GM21447 (cell line): ENCODE results near the gene CBFA2T2.
"Not testable (repeated sequence)": the region's sequence is repeated elsewhere in the genome, so short reads cannot be mapped to it uniquely, and the experiment has no call there.

Source experiments
- ATAC-seq: cut with Tn5 transposase; IDR thresholded peaks from one replicate; pipeline ENCODE4 v1.9.1; 2021; ENCODE audit not compliant: unreplicated experiment

CBFA2T2 gene

DNA sequence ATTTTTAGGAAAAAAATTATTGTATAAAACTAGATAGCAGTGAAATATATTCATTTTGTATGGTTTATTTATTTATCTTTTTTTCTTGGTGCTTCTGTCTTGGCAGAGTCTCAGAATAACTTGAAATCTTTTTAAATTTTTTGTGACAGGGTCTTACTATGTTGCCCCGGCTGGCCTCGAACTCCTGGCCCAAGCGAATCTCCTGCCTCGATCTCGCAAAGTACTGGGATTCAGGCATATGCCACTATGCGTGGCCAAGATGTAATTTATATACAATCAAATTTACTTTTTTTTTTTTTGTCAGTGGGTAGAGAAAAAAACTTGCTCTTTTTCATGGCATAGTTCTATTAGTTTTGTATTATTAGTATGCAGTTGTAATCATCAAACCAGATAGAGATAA, 13.7 kb downstream of the CBFA2T2 start:
- no peak for ATAC-seq

GRCh38 chr20:33506576-33506975, 16.7 kb downstream of the CBFA2T2 start:
- ATAC-seq: no peak

GRCh38 chr20:33507461-33507860, 17.6 kb downstream of the CBFA2T2 start:
- no peak for ATAC-seq

GRCh38 chr20:33508015-33508414, 18.1 kb downstream of the CBFA2T2 start:
- ATAC-seq: not testable (repeated sequence)

- not testable (repeated sequence) for ATAC-seq
Measured at GRCh38 chr20:33509057-33509456, 19.2 kb downstream of the CBFA2T2 start.

DNA sequence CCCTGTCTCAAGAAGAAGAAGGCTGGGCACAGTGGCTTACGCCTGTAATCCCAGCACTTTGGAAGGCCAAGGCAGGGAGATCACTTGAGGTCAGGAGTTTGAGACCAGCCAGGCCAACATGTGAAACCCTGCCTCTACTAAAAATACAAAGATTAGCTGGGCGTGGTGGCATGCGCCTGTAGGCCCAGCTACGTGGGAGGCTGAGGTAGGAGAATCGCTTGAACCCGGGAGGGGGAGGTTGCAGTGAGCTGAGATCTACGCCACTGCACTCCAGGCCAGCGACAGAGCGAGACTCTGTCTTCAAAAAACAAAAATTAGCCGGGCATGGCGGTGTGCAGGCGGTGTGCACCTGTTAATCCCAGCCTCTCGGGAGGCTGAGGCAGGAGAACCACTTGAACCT, 22.0 kb downstream of the CBFA2T2 start:
- not testable (repeated sequence) for ATAC-seq

GRCh38 chr20:33515569-33516216, 25.8 kb downstream of the CBFA2T2 start:
- ATAC-seq: no peak

GRCh38 chr20:33516882-33517281, 27.0 kb downstream of the CBFA2T2 start:
- ATAC-seq: no peak

DNA sequence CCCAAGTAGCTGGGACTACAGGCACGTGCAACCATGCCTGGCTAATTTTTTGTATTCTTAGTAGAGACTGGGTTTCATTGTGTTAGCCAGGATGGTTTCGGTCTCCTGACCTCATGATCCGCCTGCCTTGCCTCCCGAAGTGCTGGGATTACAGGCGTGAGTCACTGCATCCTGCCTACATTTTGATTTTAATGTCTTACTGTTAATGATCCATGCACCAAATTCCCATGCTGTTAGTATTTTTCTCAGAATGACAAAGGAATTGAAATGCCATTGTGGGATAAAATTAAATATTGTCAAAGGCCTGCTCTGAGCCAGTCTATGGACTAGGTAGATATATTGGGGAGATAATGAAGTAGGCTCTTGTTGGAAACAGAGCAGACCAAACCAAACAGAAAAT, 28.2 kb downstream of the CBFA2T2 start:
- ATAC-seq: no peak

DNA sequence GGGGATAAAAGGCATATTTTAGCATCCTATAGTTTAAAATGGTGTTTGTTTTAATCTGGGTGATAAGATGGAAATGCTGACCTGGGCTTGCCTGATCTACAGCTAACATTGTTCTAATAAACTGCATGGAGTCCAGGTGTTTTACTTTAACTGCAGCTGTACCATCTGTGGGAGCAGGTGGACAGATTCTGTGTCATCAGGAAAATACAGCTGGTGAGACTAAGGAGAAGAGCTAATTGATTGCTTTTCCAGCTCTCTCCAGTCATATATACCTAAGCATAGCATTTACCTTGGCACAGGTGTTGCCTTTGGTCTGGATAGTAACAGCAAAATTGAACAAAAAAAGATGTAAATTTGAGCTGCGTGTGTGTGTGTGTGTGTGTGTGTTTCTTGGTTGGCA, 31.6 kb downstream of the CBFA2T2 start:
- ATAC-seq: no peak

GRCh38 chr20:33522256-33522820, 32.4 kb downstream of the CBFA2T2 start:
- no peak for ATAC-seq

GRCh38 chr20:33524261-33524660, 34.4 kb downstream of the CBFA2T2 start:
- no peak for ATAC-seq

DNA sequence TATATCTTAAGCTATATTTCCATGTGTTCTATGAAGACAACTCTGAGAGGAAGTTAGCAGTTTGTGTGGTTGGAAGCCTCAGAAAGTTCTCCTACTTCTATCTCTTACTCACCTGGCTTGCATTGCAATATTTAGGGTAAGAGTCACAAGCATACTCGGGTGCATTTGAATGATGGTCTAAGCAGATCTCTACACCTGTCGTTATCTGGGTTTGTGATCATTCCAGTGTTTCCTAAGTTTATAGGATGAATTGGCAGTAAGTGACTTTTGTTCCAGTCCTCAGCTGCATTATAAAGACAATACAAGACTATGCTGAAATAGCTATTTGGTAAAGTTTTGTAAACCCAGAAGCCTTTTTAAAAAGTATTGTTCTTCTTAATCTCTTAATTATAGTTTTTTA, 36.9 kb downstream of the CBFA2T2 start:
- ATAC-seq: no peak

DNA sequence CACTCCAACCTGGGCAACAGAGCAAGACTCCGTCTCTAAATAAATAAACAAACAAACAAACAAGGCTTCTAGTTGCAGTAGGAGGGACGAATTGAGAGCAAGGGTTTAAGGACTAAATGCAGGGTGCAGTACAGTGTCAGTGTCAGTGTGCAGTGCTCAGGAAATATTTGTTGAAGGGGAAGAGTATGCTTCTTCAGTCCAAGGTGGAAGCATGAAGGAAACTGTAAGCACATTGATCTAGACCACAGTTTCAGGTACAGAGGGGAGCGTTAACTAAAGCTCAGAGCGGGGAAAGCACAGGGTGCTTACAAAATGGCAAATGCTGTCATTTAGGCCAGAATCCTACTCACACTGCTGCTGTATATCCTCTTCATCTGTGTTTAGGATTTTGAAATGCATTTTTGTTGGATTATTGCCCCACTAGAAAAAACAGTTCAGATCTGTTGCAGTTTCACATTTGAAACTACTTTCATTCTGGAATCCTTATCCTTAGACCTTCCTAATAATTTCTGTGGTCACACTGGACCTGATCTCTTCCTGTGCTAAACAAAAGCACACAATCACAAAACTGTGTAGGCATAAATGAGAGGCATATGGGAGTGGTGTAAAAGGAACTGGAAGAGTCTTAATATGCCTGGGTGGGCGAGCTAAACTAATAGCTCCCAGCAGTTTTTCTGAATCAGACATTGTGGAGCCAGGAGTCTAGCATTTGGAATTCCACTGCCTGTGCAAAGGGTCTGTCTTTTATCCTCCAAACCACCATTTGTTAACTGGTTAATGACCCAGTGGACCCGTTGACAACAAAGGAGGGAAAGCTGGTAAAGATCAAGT, 41.4 kb downstream of the CBFA2T2 start:
- no peak for ATAC-seq

- no peak for ATAC-seq
Measured at GRCh38 chr20:33531885-33532284, 42.0 kb downstream of the CBFA2T2 start.

GRCh38 chr20:33532753-33533459, 43.0 kb downstream of the CBFA2T2 start:
- no peak for ATAC-seq

GRCh38 chr20:33535717-33536116, 45.8 kb downstream of the CBFA2T2 start:
- ATAC-seq: not testable (repeated sequence)

DNA sequence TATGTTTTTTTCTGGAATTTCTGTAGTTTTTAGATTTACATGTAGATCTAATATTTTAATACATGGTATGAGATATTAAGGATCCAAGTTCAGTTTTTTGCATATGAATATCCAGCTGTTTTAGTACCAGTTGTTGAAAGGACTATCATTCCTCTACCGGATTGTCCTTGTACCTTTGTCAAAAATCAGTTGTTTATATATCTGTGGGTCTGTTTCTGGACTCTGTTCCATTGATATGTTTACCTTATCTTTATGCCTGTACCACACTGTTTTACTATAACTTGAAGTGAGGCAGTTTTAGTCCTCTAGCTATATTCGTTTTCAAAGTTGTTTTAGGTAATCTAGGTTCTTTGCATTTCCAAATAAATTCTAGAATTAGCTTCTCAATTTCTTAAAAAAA, 47.7 kb downstream of the CBFA2T2 start:
- ATAC-seq: no peak

GRCh38 chr20:33539129-33539528, 49.2 kb downstream of the CBFA2T2 start:
- ATAC-seq: no peak

- no peak for ATAC-seq
Measured at GRCh38 chr20:33540427-33540826, 50.5 kb downstream of the CBFA2T2 start.

DNA sequence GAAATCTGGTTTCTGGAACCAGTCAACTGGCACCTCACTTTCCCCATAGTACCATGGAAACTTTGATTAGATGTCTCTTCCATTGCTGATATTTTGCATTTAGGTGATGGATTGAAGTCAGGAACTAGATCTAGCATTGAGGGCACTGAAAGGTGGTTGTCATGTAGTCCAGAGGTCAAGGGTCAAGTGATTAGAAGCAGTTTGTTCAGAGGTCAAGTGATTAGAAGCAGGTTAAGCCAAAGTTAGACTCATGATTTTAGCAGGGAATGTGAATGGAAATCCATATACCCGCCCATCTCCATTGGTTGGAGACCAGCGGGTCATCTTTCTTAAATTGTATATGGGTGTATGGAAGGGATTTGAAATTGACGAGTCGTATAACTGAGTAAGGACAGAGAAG, 51.2 kb downstream of the CBFA2T2 start:
- ATAC-seq: no peak

DNA sequence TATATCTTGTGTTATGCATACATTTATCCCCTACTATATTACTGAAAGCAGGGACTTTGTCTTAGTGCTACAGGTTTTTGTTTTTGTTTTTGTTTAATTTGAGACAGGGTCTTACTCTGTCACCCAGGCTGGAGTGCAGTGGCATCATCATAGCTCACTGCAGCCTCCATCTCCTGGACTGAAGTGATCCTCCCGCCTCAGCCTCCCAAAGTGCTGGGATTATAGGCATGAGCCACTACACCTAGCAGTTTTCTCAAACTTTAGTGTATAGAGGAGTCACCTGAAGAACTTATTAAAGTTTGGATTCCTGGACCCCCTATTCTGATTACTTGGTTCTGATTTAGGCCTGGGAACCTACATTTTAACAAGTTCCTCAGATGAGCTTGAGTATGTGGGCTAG, 51.9 kb downstream of the CBFA2T2 start:
- ATAC-seq: no peak
